GM18870 (cell line): ENCODE measurements around the gene PSMB11.
"Not testable (repeated sequence)": the region's sequence is repeated elsewhere in the genome, so short reads cannot be mapped to it uniquely, and the experiment has no call there.

ENCODE experiments used
- ATAC-seq: cut with Tn5 transposase; IDR thresholded peaks from one replicate; pipeline ENCODE4 v1.9.1; 2021; ENCODE audit warnings: moderate library complexity; ENCODE audit not compliant: unreplicated experiment

The PSMB11 gene

GRCh38 chr14:23042162-23042965, at the start of gene PSMB11:
PSMB11 (plus strand) TSS chr14:23042212; CDS start chr14:23042226, 14 bp downstream.
- ATAC-seq, result no peak

GRCh38 chr14:22993517-22993916, 48.5 kb upstream of the PSMB11 start:
- ATAC-seq, result no peak

GRCh38 chr14:22994762-22995275, 47.2 kb upstream of the PSMB11 start:
- no peak for ATAC-seq

GRCh38 chr14:22995889-22996625, 46.0 kb upstream of the PSMB11 start:
- ATAC-seq, result no peak

- ATAC-seq, result no peak
Measured at GRCh38 chr14:22996768-22997654, 45.0 kb upstream of the PSMB11 start.

- ATAC-seq, result no peak
Measured at GRCh38 chr14:22997676-22998323, 44.2 kb upstream of the PSMB11 start.

- ATAC-seq, result no peak
Measured at GRCh38 chr14:22998329-22999012, 43.5 kb upstream of the PSMB11 start.

- no peak for ATAC-seq
Measured at GRCh38 chr14:23000860-23001259, 41.2 kb upstream of the PSMB11 start.

GRCh38 chr14:23002592-23002991, 39.4 kb upstream of the PSMB11 start:
- no peak for ATAC-seq

GRCh38 chr14:23004274-23004673, 37.7 kb upstream of the PSMB11 start:
- not testable (repeated sequence) for ATAC-seq

- ATAC-seq, result no peak
Measured at GRCh38 chr14:23005451-23006187, 36.4 kb upstream of the PSMB11 start.

- no peak for ATAC-seq
Measured at GRCh38 chr14:23006188-23006534, 35.9 kb upstream of the PSMB11 start.

GRCh38 chr14:23006544-23007419, 35.2 kb upstream of the PSMB11 start:
- peak; percentile 94 for ATAC-seq

GRCh38 chr14:23008831-23009230, 33.2 kb upstream of the PSMB11 start:
- no peak for ATAC-seq

GRCh38 chr14:23009483-23009938, 32.5 kb upstream of the PSMB11 start:
- ATAC-seq, result no peak

- ATAC-seq, result no peak
Measured at GRCh38 chr14:23009939-23010726, 31.9 kb upstream of the PSMB11 start, which contains the start of gene C14orf93. C14orf93 (minus strand) TSS chr14:23010143; CDS start chr14:22999023, 11,120 bp downstream.

GRCh38 chr14:23013054-23013748, 28.8 kb upstream of the PSMB11 start:
- no peak for ATAC-seq
